Heart left ventricle (tissue), 16 donors: ENCODE measurements around the gene DENND5A. TPM values are rescaled to one million over a fixed set of nuclear protein-coding genes. Genes with fewer than 3 reads are reported as not detected.

Source experiments
- ATAC-seq, 4 donors: fragments of 200-7000 bp; cut with Tn5 transposase; one replicate each; pipeline ENCODE4 v1.9.1; 2020 to 2022; ENCODE audit warnings: moderate library complexity in 4 of 4, mild to moderate bottlenecking in 3 of 4, moderate number of reproducible peaks in 1 of 4
- DNase-seq, 5 donors: peaks; one replicate each; pipeline ENCODE4 v3.0.0-alpha.2; 2020
- H3K27ac ChIP-seq, 12 donors: fragments of 200-600 bp; sonication (generic) in 4 of 12; one replicate each; pipeline versions ENCODE4 v1.5.0 to v1.8.0; 2016 to 2022; ENCODE audit warnings: mild to moderate bottlenecking in 2 of 12
- H3K27me3 ChIP-seq, 9 donors: fragments of 200-600 bp; sonication (generic) in 2 of 9; one replicate each; pipeline versions ENCODE4 v1.5.1 to v1.8.0; 2016 to 2022; ENCODE audit warnings: mild to moderate bottlenecking in 3 of 9
- H3K36me3 ChIP-seq, 9 donors: fragments of 200-600 bp; sonication (generic) in 2 of 9; one replicate each; pipeline versions ENCODE4 v1.5.0 to v1.8.0; 2018 to 2022; ENCODE audit warnings: mild to moderate bottlenecking in 2 of 9
- H3K4me1 ChIP-seq, 12 donors: fragments of 200-600 bp; sonication (generic) in 4 of 12; one replicate each; pipeline versions ENCODE4 v1.5.0 to v1.8.0; 2016 to 2022; ENCODE audit warnings: mild to moderate bottlenecking in 3 of 12
- H3K4me3 ChIP-seq, 12 donors: fragments of 200-600 bp; sonication (generic) in 4 of 12; one replicate each; pipeline versions ENCODE4 v1.5.0 to v1.8.0; 2017 to 2022; ENCODE audit warnings: mild to moderate bottlenecking in 9 of 12, moderate library complexity in 4 of 12
- H3K9me3 ChIP-seq, 12 donors: fragments of 200-600 bp; sonication (generic) in 4 of 12; one replicate each; pipeline versions ENCODE4 v1.5.0 to v1.8.0; 2016 to 2022; ENCODE audit warnings: mild to moderate bottlenecking in 1 of 12
- POLR2A ChIP-seq, 2 donors: fragments of 450-650 bp; IDR thresholded peaks; one replicate each; pipeline ENCODE4 v1.6.1; 2017; ENCODE audit warnings: antibody characterized with exemption in 2 of 2, mild to moderate bottlenecking in 2 of 2, moderate library complexity in 2 of 2
- WGBS, 4 donors: extraction: QIAGEN DNeasy Blood & Tissue Kit in 2 of 4; methylation state at CpG; one replicate each; pipeline versions ENCODE4 v1.1.5 to v1.1.7; 2013 to 2018; 5-methylcytosine and 5-hydroxymethylcytosine counted together
- intact Hi-C, 10 donors: fragments of 100-400 bp; cut with DNase I; formaldehyde crosslinking; loops; one replicate each; pipeline versions ENCODE4 v1.11.1 to v1.14.2; 2022
- polyA plus RNA-seq, 2 donors: library from polyadenylated mRNA; stranded (reverse); fragments of 200-250 nt; gene quantifications; one replicate each; pipeline ENCODE4 v1.2.3, GENCODE V29; 2013
- total RNA-seq, 9 donors: library from RNA; depleted of rRNA in 2 of 9; stranded (reverse); fragments of >200 nt in 2 of 9; fragmentation: NEBNext Ultra II Directional in 3 of 9; extraction: Animal tissue kit (Norgen Biotek cat#: 25700) in 3 of 9; gene quantifications; one replicate each; pipeline versions ENCODE4 v1.1.0 to v1.2.4, GENCODE V29; 2016 to 2023
- TF ChIP-seq, protein P1 (sequence below), 12 donors: fragments of 200-600 bp; sonication (generic) in 4 of 12; IDR thresholded peaks; one replicate each; pipeline versions ENCODE4 v1.5.0 to v1.8.0; 2018 to 2022; ENCODE audit warnings: antibody characterized with exemption in 12 of 12, mild to moderate bottlenecking in 5 of 12
- donor health status: ischemic (EF 13 %, LVEDD 7.1; RV severe dilation, severe dysfunction).
- donor health status: healthy with polysubstance abuse.
- donor health status: DM: no; HTN: yes; CAD: no.
- donor health status: DM: no; HTN: no; CAD: no.
- donor health status: ischemic (EF 25% LVEDD 6.9; RV normal size, moderate dysfunction).
- donor health status: ischemic (EF 25% LVEDD 5.7; RV mildly dilated, moderate dysfunction).
- donor health status: healthy.
- donor health status: DM: yes; HTN: yes; CAD: no.
- donor health status: ischemic (EF 35%, LVEDD 5.7; RV mildly dilated, moderate dysfunction).
- donor health status: nonischemic (EF 11% LVEDD 7.7; RV severe dilation, severe dysfunction).
- donor health status: DM: yes; HTN: yes; CAD: no.
- donor health status: PGD.
- donor health status: ischemic (EF 29% LVEDD 5.4; RV normal size, mild dysfunction).
- donor health status: nonischemic (EF 23%, LVEDD 6.1; RV moderate dilation, normal function).

DENND5A gene
- total and polyA plus RNA-seq, 11 donors, result 44.5 to 175 (median 113) TPM

DNA sequence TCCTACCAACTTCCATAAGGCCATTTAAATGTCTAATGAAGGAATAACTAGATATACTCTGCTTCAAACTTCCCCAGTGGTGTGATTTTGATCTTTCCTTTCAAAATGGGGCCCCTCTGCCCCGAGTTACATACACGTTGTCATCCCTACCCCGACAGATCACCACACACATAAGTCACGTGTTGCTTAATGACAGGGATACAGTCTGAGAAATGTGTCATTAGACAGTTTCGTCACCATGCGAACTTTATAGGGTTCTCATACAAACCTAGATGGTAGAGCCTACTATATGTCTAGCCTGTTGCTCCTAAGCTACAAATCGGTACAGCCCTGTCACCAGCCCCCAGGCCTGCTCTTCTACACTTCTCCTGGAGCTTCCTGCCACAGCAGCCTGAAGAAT is 124.0 kb downstream of the DENND5A start:
- H3K4me1 ChIP-seq, result peaks cover 0 to 34% (median 12%) of the 10 kb centered on the region in 12 donors
- TF ChIP-seq, protein P1, sequence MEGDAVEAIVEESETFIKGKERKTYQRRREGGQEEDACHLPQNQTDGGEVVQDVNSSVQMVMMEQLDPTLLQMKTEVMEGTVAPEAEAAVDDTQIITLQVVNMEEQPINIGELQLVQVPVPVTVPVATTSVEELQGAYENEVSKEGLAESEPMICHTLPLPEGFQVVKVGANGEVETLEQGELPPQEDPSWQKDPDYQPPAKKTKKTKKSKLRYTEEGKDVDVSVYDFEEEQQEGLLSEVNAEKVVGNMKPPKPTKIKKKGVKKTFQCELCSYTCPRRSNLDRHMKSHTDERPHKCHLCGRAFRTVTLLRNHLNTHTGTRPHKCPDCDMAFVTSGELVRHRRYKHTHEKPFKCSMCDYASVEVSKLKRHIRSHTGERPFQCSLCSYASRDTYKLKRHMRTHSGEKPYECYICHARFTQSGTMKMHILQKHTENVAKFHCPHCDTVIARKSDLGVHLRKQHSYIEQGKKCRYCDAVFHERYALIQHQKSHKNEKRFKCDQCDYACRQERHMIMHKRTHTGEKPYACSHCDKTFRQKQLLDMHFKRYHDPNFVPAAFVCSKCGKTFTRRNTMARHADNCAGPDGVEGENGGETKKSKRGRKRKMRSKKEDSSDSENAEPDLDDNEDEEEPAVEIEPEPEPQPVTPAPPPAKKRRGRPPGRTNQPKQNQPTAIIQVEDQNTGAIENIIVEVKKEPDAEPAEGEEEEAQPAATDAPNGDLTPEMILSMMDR (IDR thresholded peaks at IDR 0.05), result no peak
- no peak for TF ChIP-seq POLR2A (IDR thresholded peaks at IDR 0.05)
- 90 to 93% (median 92%) methylated on average over 7 of the region's 7 CpGs for WGBS, 4 donors
- no peak for DNase-seq
- ATAC-seq, result no peak
- H3K4me3 ChIP-seq, result no peak overlapping the region
- H3K9me3 ChIP-seq, result no peaks in the 10 kb centered on the region
- no peak overlapping the region for H3K27ac ChIP-seq
- H3K27me3 ChIP-seq, result no peaks in the 10 kb centered on the region
- intact Hi-C loops, result no loop called here
- H3K36me3 ChIP-seq, result peaks cover 0 to 99% (median 83%) of the 10 kb centered on the region in 9 donors

GRCh38 chr11:9139628-9140357 is 125.4 kb downstream of the DENND5A start:
- H3K27me3 ChIP-seq, result no peaks in the 10 kb centered on the region
- H3K27ac ChIP-seq, result peak overlapping the region in 7 of 12 donors; percentile 15 to 52 (median 24)
- ATAC-seq (peak in 1 of 4 donors; percentile 4), DNase-seq (no peak)
- H3K36me3 ChIP-seq, result peaks cover 0 to 96% (median 74%) of the 10 kb centered on the region in 9 donors
- H3K4me1 ChIP-seq, result peaks cover 0 to 34% (median 12%) of the 10 kb centered on the region in 12 donors
- H3K9me3 ChIP-seq, result no peaks in the 10 kb centered on the region
- no peak overlapping the region for H3K4me3 ChIP-seq
- no peak for TF ChIP-seq POLR2A (IDR thresholded peaks at IDR 0.05)
- TF ChIP-seq, protein P1 (IDR thresholded peaks at IDR 0.05), result no peak
- 53 to 61% (median 57%) methylated on average over 7 of the region's 7 CpGs for WGBS, 4 donors
- intact Hi-C loops, result loop anchor here (2.0 to 10.0 kb wide), 6 partner anchors 122 to 915 kb away; partner anchors contain the start of gene AKIP1 (in 5 of the 10)

- intact Hi-C loops, result loop anchor here (2.0 to 10.0 kb wide), 6 partner anchors 122 to 914 kb away; partner anchors contain the start of gene AKIP1 (in 5 of the 10)
- H3K27ac ChIP-seq, result peak overlapping the region in 7 of 12 donors; percentile 3 to 52 (median 24)
- peaks cover 0 to 34% (median 12%) of the 10 kb centered on the region in 12 donors for H3K4me1 ChIP-seq
- ATAC-seq, result peak in 2 of 4 donors; percentile 33 to 46
- WGBS, 4 donors, result 65 to 72% (median 67%) methylated on average over 18 of the region's 18 CpGs
- peaks cover 0 to 91% (median 65%) of the 10 kb centered on the region in 9 donors for H3K36me3 ChIP-seq
- TF ChIP-seq POLR2A (IDR thresholded peaks at IDR 0.05), result no peak
- TF ChIP-seq, protein P1 (IDR thresholded peaks at IDR 0.05), result no peak
- H3K4me3 ChIP-seq, result no peak overlapping the region
- no peaks in the 10 kb centered on the region for H3K9me3 ChIP-seq
- H3K27me3 ChIP-seq, result no peaks in the 10 kb centered on the region
- DNase-seq, result no peak
These were observed 126.3 kb downstream of the DENND5A start for GRCh38 chr11:9138612-9139579.
